C4-2B (cell line): ENCODE data around the gene EYA4.

Experiments
- CTCF ChIP-seq: fragments of 450-650 bp; conservative IDR thresholded peaks from 2 replicates; pipeline ENCODE4 v1.5.1; 2017; ENCODE audit warnings: mild to moderate bottlenecking
- ZFX ChIP-seq: fragments of 450-650 bp; IDR thresholded peaks from 2 replicates; pipeline ENCODE4 v1.6.1; 2017

GRCh38 chr6:133245422-133245903, 4.3 kb downstream of the EYA4 start:
- TF ChIP-seq CTCF (no peak), ZFX (no peak)
